ENCODE data around the gene RASD1. TPM values are rescaled to one million over a fixed set of nuclear protein-coding genes. Genes with fewer than 3 reads are reported as not detected.
"Not testable (repeated sequence)": the region's sequence is repeated elsewhere in the genome, so short reads cannot be mapped to it uniquely, and the experiment has no call there.

Gene RASD1
- total and polyA plus RNA-seq, 9 donors: 3.8 to 8.2 (median 5.0) TPM

GRCh38 chr17:17491546-17491988 lies 4.6 kb downstream of the RASD1 start:
- no CpG with 5 or more reads among the region's 17 CpGs for WGBS (ENCODE audit: insufficient coverage)
- Histone ChIP-seq H3K36me3 (ENCODE audit: control insufficient read depth, insufficient read depth, low read length) (peaks cover 33% of the 10 kb centered on the region), H3K4me1 (ENCODE audit: control insufficient read depth, insufficient read depth, low read length) (peaks cover 52% of the 10 kb centered on the region)

GRCh38 chr17:17491031-17491471 lies 5.1 kb downstream of the RASD1 start:
- DNase-seq: no peak
- WGBS (ENCODE audit: insufficient coverage): 73% methylated on average over 10 of the region's 10 CpGs
- Histone ChIP-seq H3K27me3 (ENCODE audit: control insufficient read depth, insufficient read depth, low read length) (peaks cover 6% of the 10 kb centered on the region), H3K4me1 (ENCODE audit: control insufficient read depth, insufficient read depth, low read length) (peaks cover 51% of the 10 kb centered on the region), H3K4me3 (ENCODE audit: low read length) (no peak overlapping the region), H3K27ac (ENCODE audit: low read length) (no peak overlapping the region), H3K36me3 (ENCODE audit: control insufficient read depth, insufficient read depth, low read length) (peaks cover 37% of the 10 kb centered on the region), H3K9me3 (replicated peaks; ENCODE audit: control insufficient read depth, low read depth, low read length) (no peaks in the 10 kb centered on the region)

More at GRCh38 chr17:17491546-17491988, 4.6 kb downstream of the RASD1 start:
- Histone ChIP-seq H3K9me3 (replicated peaks; ENCODE audit: control insufficient read depth, low read depth, low read length) (no peaks in the 10 kb centered on the region), H3K4me3 (ENCODE audit: low read length) (no peak overlapping the region), H3K27me3 (ENCODE audit: control insufficient read depth, insufficient read depth, low read length) (peaks cover 6% of the 10 kb centered on the region), H3K27ac (ENCODE audit: low read length) (no peak overlapping the region)
- DNase-seq: no peak

GRCh38 chr17:17487998-17488397 lies 8.2 kb downstream of the RASD1 start:
- DNase-seq: no peak
- Histone ChIP-seq H3K9me3 (replicated peaks; ENCODE audit: control insufficient read depth, low read depth, low read length) (no peaks in the 10 kb centered on the region), H3K27me3 (ENCODE audit: control insufficient read depth, insufficient read depth, low read length) (no peaks in the 10 kb centered on the region), H3K36me3 (ENCODE audit: control insufficient read depth, insufficient read depth, low read length) (peaks cover 38% of the 10 kb centered on the region), H3K4me3 (ENCODE audit: low read length) (no peak overlapping the region), H3K4me1 (ENCODE audit: control insufficient read depth, insufficient read depth, low read length) (peaks cover 31% of the 10 kb centered on the region), H3K27ac (ENCODE audit: low read length) (no peak overlapping the region)
- WGBS (ENCODE audit: insufficient coverage): 100% methylated on average over 1 of the region's 2 CpGs

- H3K27ac ChIP-seq (ENCODE audit: low read length): not testable (repeated sequence)
Observed at GRCh38 chr17:17486416-17486815, 9.8 kb downstream of the RASD1 start.

GRCh38 chr17:17485420-17485819 lies 10.8 kb downstream of the RASD1 start:
- DNase-seq: no peak
- no peak overlapping the region for H3K27ac ChIP-seq (ENCODE audit: low read length)
- no peak overlapping the region for H3K4me3 ChIP-seq (ENCODE audit: low read length)
- 83% methylated on average over 2 of the region's 6 CpGs for WGBS (ENCODE audit: insufficient coverage)
- peaks cover 8% of the 10 kb centered on the region for H3K4me1 ChIP-seq (ENCODE audit: control insufficient read depth, insufficient read depth, low read length)
- peaks cover 17% of the 10 kb centered on the region for H3K36me3 ChIP-seq (ENCODE audit: control insufficient read depth, insufficient read depth, low read length)
- no peaks in the 10 kb centered on the region for H3K27me3 ChIP-seq (ENCODE audit: control insufficient read depth, insufficient read depth, low read length)
- no peaks in the 10 kb centered on the region for H3K9me3 ChIP-seq (replicated peaks; ENCODE audit: control insufficient read depth, low read depth, low read length)

More at GRCh38 chr17:17486416-17486815, 9.8 kb downstream of the RASD1 start:
- H3K4me3 ChIP-seq (ENCODE audit: low read length); H3K27me3 ChIP-seq (ENCODE audit: control insufficient read depth, insufficient read depth, low read length); H3K9me3 ChIP-seq (replicated peaks; ENCODE audit: control insufficient read depth, low read depth, low read length); DNase-seq: not testable (repeated sequence)
- H3K36me3 ChIP-seq (ENCODE audit: control insufficient read depth, insufficient read depth, low read length): peaks cover 22% of the 10 kb centered on the region
- peaks cover 16% of the 10 kb centered on the region for H3K4me1 ChIP-seq (ENCODE audit: control insufficient read depth, insufficient read depth, low read length)
- 98% methylated on average over 21 of the region's 23 CpGs for WGBS (ENCODE audit: insufficient coverage)

- 70% methylated on average over 11 of the region's 12 CpGs for WGBS (ENCODE audit: insufficient coverage)
- no peak overlapping the region for H3K27ac ChIP-seq (ENCODE audit: low read length)
Observed at GRCh38 chr17:17484451-17484899, 11.7 kb downstream of the RASD1 start.

GRCh38 chr17:17481860-17482259 lies 14.3 kb downstream of the RASD1 start:
- Histone ChIP-seq H3K4me1 (ENCODE audit: control insufficient read depth, insufficient read depth, low read length) (peaks cover 15% of the 10 kb centered on the region), H3K27me3 (ENCODE audit: control insufficient read depth, insufficient read depth, low read length) (no peaks in the 10 kb centered on the region), H3K36me3 (ENCODE audit: control insufficient read depth, insufficient read depth, low read length) (peaks cover 23% of the 10 kb centered on the region), H3K4me3 (ENCODE audit: low read length) (no peak overlapping the region), H3K9me3 (replicated peaks; ENCODE audit: control insufficient read depth, low read depth, low read length) (no peaks in the 10 kb centered on the region), H3K27ac (ENCODE audit: low read length) (no peak overlapping the region)
- no peak for DNase-seq
- WGBS (ENCODE audit: insufficient coverage): 63% methylated on average over 2 of the region's 5 CpGs

More at GRCh38 chr17:17484451-17484899, 11.7 kb downstream of the RASD1 start:
- no peak overlapping the region for H3K4me3 ChIP-seq (ENCODE audit: low read length)
- H3K4me1 ChIP-seq (ENCODE audit: control insufficient read depth, insufficient read depth, low read length): peaks cover 7% of the 10 kb centered on the region
- peaks cover 23% of the 10 kb centered on the region for H3K36me3 ChIP-seq (ENCODE audit: control insufficient read depth, insufficient read depth, low read length)
- no peaks in the 10 kb centered on the region for H3K27me3 ChIP-seq (ENCODE audit: control insufficient read depth, insufficient read depth, low read length)
- H3K9me3 ChIP-seq (replicated peaks; ENCODE audit: control insufficient read depth, low read depth, low read length): no peaks in the 10 kb centered on the region
- no peak for DNase-seq

GRCh38 chr17:17480593-17481148 lies 15.5 kb downstream of the RASD1 start:
- H3K4me1 ChIP-seq (ENCODE audit: control insufficient read depth, insufficient read depth, low read length): peaks cover 15% of the 10 kb centered on the region
- WGBS (ENCODE audit: insufficient coverage): 80% methylated on average over 5 of the region's 6 CpGs
- H3K4me3 ChIP-seq (ENCODE audit: low read length): no peak overlapping the region
- H3K9me3 ChIP-seq (replicated peaks; ENCODE audit: control insufficient read depth, low read depth, low read length): no peaks in the 10 kb centered on the region
- no peaks in the 10 kb centered on the region for H3K27me3 ChIP-seq (ENCODE audit: control insufficient read depth, insufficient read depth, low read length)
- DNase-seq: no peak
- H3K36me3 ChIP-seq (ENCODE audit: control insufficient read depth, insufficient read depth, low read length): peaks cover 19% of the 10 kb centered on the region
- no peak overlapping the region for H3K27ac ChIP-seq (ENCODE audit: low read length)

- Histone ChIP-seq H3K4me3 (ENCODE audit: low read length) (no peak overlapping the region), H3K9me3 (replicated peaks; ENCODE audit: control insufficient read depth, low read depth, low read length) (no peaks in the 10 kb centered on the region), H3K4me1 (ENCODE audit: control insufficient read depth, insufficient read depth, low read length) (peaks cover 14% of the 10 kb centered on the region), H3K36me3 (ENCODE audit: control insufficient read depth, insufficient read depth, low read length) (peaks cover 16% of the 10 kb centered on the region), H3K27me3 (ENCODE audit: control insufficient read depth, insufficient read depth, low read length) (no peaks in the 10 kb centered on the region), H3K27ac (ENCODE audit: low read length) (no peak overlapping the region)
- no CpG with 5 or more reads among the region's 3 CpGs for WGBS (ENCODE audit: insufficient coverage)
- no peak for DNase-seq
Observed at GRCh38 chr17:17479209-17479608, 17.0 kb downstream of the RASD1 start.

- peak; percentile 96 for DNase-seq
- Histone ChIP-seq H3K36me3 (ENCODE audit: control insufficient read depth, insufficient read depth, low read length) (peaks cover 12% of the 10 kb centered on the region), H3K27me3 (ENCODE audit: control insufficient read depth, insufficient read depth, low read length) (peaks cover 2% of the 10 kb centered on the region), H3K27ac (ENCODE audit: low read length) (peak within 1 kb of the TSS; percentile 90), H3K4me3 (ENCODE audit: low read length) (peak within 1 kb of the TSS; percentile 97), H3K4me1 (ENCODE audit: control insufficient read depth, insufficient read depth, low read length) (peaks cover 11% of the 10 kb centered on the region), H3K9me3 (replicated peaks; ENCODE audit: control insufficient read depth, low read depth, low read length) (no peaks in the 10 kb centered on the region)
- 0% methylated on average over 35 of the region's 47 CpGs for WGBS (ENCODE audit: insufficient coverage)
Observed at GRCh38 chr17:17476865-17477467, 19.2 kb downstream of the RASD1 start, which contains the start of gene MED9. Gene MED9 (plus strand): TSS chr17:17477000. CDS start chr17:17477042, 42 bp downstream.
